SIG-M5 treated with dmso at 0.1 percent for 504 hours (cell line): ENCODE data around the gene HYOU1.
A peak's percentile ranks its signal among the peaks of the same experiment; 100 is the strongest.
"Not testable (repeated sequence)": the region's sequence is repeated elsewhere in the genome, so short reads cannot be mapped to it uniquely, and the experiment has no call there.

Experiments
- DNase-seq: peaks from one replicate; lab custom pipeline; 2025; ENCODE audit not compliant: unreplicated experiment; lab: John Stamatoyannopoulos, UW

The HYOU1 gene

GRCh38 chr11:119044708-119045107 is 12.3 kb downstream of the HYOU1 start:
- DNase-seq = no peak

DNA sequence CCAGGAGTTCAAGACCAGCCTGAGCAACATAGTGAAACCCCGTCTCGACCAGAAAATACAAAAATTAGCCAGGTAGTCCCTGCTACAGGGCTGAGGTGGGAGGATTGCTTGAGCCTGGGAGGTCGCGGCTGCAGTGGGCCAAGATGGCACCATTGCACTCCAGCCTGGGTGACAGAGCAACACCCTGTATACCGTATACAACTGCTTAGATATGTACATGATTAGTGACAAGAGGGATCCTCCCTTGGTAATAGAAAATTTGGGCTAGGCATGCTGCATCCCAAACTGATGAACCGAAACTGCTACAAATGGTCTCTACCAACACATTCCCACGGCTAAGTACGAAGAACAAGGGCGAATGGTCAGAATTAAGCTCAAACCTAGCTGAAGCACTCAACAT is 14.1 kb downstream of the HYOU1 start:
- no peak for DNase-seq

DNA sequence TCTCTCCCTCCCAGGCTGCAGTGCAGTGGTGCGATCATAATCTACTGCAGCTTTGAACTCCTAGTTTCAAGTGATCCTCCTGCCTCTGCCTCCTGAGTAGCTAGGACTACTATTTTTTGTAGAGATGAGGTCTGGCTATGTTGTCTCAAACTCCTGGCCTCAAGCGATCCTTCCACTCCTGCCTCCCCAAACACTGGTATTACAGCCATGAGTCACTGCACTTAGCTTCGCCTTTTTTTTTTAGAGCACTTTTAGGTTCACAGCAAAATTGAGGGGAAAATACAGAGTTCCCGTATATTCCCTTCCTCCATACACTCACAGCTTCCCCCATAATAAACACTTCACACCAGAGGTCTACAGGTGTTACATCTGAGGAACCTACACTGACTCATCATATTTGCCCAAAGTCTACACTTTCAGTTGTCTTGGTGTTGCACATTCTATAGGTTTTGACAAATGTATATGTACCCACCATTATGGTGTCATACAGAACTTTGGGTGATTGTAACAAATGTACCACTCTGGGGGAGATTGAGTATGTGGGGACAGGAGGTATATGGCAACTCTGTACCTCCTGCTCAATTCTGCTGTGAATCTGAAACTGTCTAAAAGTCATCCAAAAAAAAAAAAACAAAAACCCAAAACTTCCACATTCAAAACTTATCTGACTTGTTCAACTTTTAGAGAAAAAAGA is 15.0 kb downstream of the HYOU1 start:
- no peak for DNase-seq

DNA sequence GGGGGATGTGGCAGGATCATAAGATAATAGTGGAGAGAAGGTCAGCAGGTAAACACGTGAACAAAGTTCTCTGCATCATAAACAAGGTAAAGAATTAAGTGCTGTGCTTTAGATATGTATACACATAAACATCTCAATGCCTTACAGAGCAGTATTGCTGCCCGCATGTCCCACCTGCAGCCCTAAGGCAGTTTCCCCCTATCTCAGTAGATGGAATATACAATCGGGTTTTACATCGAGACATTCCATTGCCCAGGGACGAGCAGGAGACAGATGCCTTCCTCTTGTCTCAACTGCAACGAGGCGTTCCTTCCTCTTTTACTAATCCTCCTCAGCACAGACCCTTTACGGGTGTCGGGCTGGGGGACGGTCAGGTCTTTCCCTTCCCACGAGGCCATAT is 17.5 kb downstream of the HYOU1 start:
- not testable (repeated sequence) for DNase-seq

GRCh38 chr11:119038884-119039283 is 18.1 kb downstream of the HYOU1 start:
- DNase-seq = no peak

DNA sequence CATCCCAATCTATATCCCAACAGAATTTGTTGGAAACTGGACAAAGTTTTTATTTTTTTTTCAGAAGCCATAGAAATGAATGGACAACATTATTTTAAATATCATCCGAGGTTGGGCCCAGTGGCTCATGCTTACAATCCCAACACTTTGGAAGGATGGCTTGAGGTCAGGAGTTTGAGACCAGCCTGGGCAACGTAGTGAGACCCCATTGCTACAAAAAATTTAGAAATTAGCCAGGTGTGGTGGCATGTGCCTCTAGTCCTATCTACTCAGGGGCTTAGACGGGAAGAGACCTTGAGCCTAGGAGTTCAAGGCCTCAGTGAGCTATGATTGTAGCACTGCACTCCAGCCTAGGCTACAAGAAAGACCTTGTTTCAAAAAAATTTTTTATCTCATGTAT is 22.2 kb downstream of the HYOU1 start:
- no peak for DNase-seq

DNA sequence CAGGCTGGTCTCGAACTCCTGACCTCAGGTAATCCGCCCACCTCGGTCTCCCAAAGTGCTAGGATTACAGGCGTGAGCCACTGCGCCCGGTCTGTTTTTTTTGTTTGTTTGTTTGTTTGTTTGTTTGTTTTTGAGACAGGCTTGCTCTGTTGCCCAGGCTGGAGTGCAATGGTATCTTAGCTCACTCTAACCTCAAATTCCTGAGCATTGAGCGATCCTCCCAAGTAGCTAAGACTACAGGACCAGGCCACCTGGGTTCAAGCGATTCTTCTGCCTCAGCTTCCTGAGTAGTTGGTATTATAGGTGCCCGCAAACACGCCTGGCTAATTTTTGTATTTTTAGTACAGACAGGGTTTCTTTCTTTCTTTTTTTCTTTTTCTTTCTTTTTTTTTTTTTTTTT is 23.6 kb downstream of the HYOU1 start:
- not testable (repeated sequence) for DNase-seq

DNA sequence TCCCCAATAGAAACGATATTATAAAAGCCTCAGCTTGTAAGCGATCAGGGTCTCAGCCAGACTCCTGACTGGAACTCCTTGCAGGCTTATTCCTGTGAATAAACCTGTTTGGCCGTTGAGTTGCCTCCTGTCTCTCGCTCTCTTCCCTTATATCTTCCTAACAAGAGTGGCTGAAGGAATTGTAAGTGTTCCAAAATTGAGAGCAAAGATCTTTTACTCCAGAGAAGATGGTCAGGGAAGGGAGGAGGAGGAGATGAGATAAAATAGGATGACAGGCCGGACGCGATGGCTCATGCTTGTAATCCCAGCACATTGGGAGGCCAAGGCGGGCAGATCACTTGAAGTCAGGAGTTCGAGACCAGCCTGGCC is 25.1 kb downstream of the HYOU1 start:
- DNase-seq = no peak

DNA sequence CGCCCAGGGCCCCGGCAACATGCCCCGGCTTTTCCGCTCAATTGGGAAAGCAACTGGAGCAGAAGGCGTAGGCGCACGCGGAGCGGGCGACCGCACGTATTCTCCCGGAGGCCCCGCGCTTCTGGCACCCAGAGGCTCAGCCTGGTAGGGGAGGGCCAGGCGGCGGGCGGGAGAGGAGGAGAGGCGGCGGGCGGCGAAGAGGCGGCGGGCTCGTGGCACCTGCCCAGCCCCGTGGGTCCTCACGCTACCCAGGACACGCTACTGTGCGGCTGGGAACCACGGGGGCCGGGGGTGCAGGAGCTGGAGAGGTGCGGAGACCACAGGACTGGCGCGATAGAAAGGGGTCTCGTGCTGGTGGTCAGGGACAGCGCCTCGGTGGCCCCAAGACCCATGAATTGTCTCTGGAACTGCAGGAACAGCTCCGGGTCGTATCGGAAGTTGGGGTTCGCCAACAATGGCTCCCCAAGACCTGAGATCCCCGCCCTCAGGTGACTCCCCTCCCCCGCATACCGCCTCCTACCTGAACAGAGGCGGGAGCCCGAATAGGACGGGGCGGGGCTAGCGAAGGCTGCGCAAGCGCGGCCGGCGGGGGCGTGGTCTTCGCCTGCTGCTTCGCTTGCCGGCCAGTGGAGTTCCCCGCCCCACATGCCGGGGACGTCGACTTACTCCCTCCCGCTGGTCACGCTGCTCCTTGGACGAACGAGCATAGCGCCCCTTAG is 26.5 kb downstream of the HYOU1 start, which contains the start of gene SLC37A4:
Gene SLC37A4 (minus strand): TSS at position 549 of the 719 bp plus-strand sequence.
- peak; percentile 96 for DNase-seq

GRCh38 chr11:119030029-119030328 is 27.0 kb downstream of the HYOU1 start:
- no peak for DNase-seq

GRCh38 chr11:119029340-119030028 is 27.5 kb downstream of the HYOU1 start:
- DNase-seq = no peak

DNA sequence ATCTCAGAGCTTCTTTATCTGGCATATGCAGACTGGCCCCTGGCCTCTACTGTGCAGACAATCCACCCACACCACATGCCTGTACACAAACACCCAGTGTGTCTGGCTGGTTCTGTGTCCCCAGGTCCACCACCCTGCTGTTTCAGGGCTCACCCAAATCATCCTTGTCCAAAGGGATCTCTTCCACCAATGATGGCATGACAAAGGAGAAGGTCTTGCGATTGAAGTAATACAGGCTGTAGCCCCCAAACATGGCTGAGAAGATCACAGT is 28.0 kb downstream of the HYOU1 start:
- no peak for DNase-seq

- no peak for DNase-seq
Measured at GRCh38 chr11:119028346-119029068, 28.5 kb downstream of the HYOU1 start.

GRCh38 chr11:119027561-119028345 is 29.3 kb downstream of the HYOU1 start:
- no peak for DNase-seq

- no peak for DNase-seq
Measured at GRCh38 chr11:119026970-119027369, 30.0 kb downstream of the HYOU1 start.

- DNase-seq = no peak
Measured at GRCh38 chr11:119025978-119026766, 30.8 kb downstream of the HYOU1 start.

- no peak for DNase-seq
Measured at GRCh38 chr11:119025541-119025940, 31.5 kb downstream of the HYOU1 start.

- DNase-seq = no peak
Measured at GRCh38 chr11:119025099-119025473, 31.9 kb downstream of the HYOU1 start.

- DNase-seq = no peak
Measured at GRCh38 chr11:119024430-119025098, 32.4 kb downstream of the HYOU1 start.

- DNase-seq = no peak
Measured at GRCh38 chr11:119023741-119024140, 33.3 kb downstream of the HYOU1 start.
